Measurements from ENCODE around the gene ACAA1. TPM values are rescaled to one million over a fixed set of nuclear protein-coding genes. Genes with fewer than 3 reads are reported as not detected.

Gene ACAA1
- total and polyA plus RNA-seq, 2 of the 13 experiments (the other 11 are each of a cell fraction or from before 2014, with no cell fraction given), result 60.8 to 188 TPM

DNA sequence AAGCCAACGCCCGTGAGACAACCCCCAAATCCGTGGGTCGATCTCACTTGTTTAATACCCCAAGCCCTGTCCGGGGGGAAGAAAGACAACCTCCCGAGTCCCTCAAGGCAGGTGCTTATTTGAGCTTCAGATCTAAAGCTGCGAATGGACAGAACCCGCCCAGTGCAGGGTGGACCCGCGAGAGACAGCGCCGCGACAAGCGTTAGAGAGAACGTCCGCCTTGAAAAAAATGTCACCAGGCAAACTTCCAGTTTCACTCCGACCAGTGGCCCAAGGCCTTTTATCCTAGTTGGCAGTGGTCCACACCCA lies 27.7 kb upstream of the ACAA1 start:
- Histone ChIP-seq H2AFZ (ENCODE audit: low read length) (peak overlapping the region; percentile 13), H3K4me2 (ENCODE audit: low read depth, low read length) (peak overlapping the region; percentile 86), H3K9me3 (ENCODE audit: low read length) (no peaks in the 10 kb centered on the region), H3K27me3 (ENCODE audit: control insufficient read depth in 1 of 2, insufficient read depth in 2 of 2, low read length in 2 of 2) (no peaks in the 10 kb centered on the region; a peak in 1 of 5 replicates), H4K20me1 (ENCODE audit: insufficient read depth, low read length) (peaks cover 13% of the 10 kb centered on the region), H3K27ac (ENCODE audit: extremely low read length, insufficient read depth, low read length) (peak overlapping the region; percentile 96), H3K36me3 (replicated peaks in 1 of 2; ENCODE audit: control insufficient read depth in 1 of 2, insufficient read depth in 2 of 2, low read length in 2 of 2) (no peaks in the 10 kb centered on the region), H3K4me1 (ENCODE audit: insufficient read depth, low read length) (peaks cover 48% of the 10 kb centered on the region), H3K4me3 (replicated peaks in 1 of 3; ENCODE audit: insufficient read depth in 1 of 3, low read depth in 2 of 3, low read length in 3 of 3) (peak overlapping the region; percentile 86 to 97 (median 90)), H3K79me2 (ENCODE audit: insufficient read depth, low read length) (peaks cover 38% of the 10 kb centered on the region), H3K9ac (ENCODE audit: insufficient read depth, low read depth, low read length) (peak overlapping the region; percentile 87)
- no peak for FAIRE-seq
- ChIA-PET POLR2A (interaction anchor here (0.6 to 5.1 kb wide), 16 partner anchors 11 to 332 kb away, joined by 3 to 179 read pairs (median 4); partner anchors contain the start of genes ACAA1, ACVR2B, EXOG and MYD88), CTCF (ENCODE audit: low intra/inter-chr PET ratio, low total read pairs) (no interaction called here)
- in situ Hi-C loops (cut with HindIII; ENCODE audit: extremely low pct_ligation_motif_present, low pct_unique_long_range_greater_than_20kb), result no loop called here
- BruUV-seq (replicated peaks), result TSS peak; percentile 86
- ATAC-seq, result peak; percentile 52
- DNase-seq (ENCODE audit: low spot score), result no peak
- under 1% methylated on average over 17 of the region's 17 CpGs for WGBS (ENCODE audit: low lambda C conversion rate)
- intact Hi-C loops (cut with micrococcal nuclease; ENCODE audit: unreplicated experiment), result loop anchor here (2.0 kb wide), 1 partner anchor 26 kb away; the partner anchor contains the start of gene MYD88
- TF ChIP-seq, protein P1, sequence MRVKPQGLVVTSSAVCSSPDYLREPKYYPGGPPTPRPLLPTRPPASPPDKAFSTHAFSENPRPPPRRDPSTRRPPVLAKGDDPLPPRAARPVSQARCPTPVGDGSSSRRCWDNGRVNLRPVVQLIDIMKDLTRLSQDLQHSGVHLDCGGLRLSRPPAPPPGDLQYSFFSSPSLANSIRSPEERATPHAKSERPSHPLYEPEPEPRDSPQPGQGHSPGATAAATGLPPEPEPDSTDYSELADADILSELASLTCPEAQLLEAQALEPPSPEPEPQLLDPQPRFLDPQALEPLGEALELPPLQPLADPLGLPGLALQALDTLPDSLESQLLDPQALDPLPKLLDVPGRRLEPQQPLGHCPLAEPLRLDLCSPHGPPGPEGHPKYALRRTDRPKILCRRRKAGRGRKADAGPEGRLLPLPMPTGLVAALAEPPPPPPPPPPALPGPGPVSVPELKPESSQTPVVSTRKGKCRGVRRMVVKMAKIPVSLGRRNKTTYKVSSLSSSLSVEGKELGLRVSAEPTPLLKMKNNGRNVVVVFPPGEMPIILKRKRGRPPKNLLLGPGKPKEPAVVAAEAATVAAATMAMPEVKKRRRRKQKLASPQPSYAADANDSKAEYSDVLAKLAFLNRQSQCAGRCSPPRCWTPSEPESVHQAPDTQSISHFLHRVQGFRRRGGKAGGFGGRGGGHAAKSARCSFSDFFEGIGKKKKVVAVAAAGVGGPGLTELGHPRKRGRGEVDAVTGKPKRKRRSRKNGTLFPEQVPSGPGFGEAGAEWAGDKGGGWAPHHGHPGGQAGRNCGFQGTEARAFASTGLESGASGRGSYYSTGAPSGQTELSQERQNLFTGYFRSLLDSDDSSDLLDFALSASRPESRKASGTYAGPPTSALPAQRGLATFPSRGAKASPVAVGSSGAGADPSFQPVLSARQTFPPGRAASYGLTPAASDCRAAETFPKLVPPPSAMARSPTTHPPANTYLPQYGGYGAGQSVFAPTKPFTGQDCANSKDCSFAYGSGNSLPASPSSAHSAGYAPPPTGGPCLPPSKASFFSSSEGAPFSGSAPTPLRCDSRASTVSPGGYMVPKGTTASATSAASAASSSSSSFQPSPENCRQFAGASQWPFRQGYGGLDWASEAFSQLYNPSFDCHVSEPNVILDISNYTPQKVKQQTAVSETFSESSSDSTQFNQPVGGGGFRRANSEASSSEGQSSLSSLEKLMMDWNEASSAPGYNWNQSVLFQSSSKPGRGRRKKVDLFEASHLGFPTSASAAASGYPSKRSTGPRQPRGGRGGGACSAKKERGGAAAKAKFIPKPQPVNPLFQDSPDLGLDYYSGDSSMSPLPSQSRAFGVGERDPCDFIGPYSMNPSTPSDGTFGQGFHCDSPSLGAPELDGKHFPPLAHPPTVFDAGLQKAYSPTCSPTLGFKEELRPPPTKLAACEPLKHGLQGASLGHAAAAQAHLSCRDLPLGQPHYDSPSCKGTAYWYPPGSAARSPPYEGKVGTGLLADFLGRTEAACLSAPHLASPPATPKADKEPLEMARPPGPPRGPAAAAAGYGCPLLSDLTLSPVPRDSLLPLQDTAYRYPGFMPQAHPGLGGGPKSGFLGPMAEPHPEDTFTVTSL (CRISPR knock-in tag; IDR thresholded peaks at IDR 0.05; ENCODE audit: borderline replicate concordance), result no peak
- TF ChIP-seq MIER2 (CRISPR knock-in tag; IDR thresholded peaks at IDR 0.05) (no peak), TOE1 (CRISPR knock-in tag; IDR thresholded peaks at IDR 0.05) (0 out of 2 replicates have a peak, but pooled peaks have one; percentile 13), POLR2G (IDR thresholded peaks at IDR 0.05; ENCODE audit: low read depth, low read length) (no peak), ZNF460 (CRISPR knock-in tag; IDR thresholded peaks at IDR 0.05; ENCODE audit: borderline replicate concordance) (no peak), NFKBIZ (CRISPR knock-in tag; IDR thresholded peaks at IDR 0.05) (no peak), ZNF83 (CRISPR knock-in tag; IDR thresholded peaks at IDR 0.05; ENCODE audit: borderline replicate concordance) (no peak), TBL1XR1 (IDR thresholded peaks at IDR 0.05; ENCODE audit: borderline replicate concordance, low read length, partially characterized antibody) (no peak), ZNF569 (CRISPR knock-in tag; IDR thresholded peaks at IDR 0.05; ENCODE audit: borderline replicate concordance) (0 out of 2 replicates have a peak, but pooled peaks have one; percentile 44), ZNF432 (CRISPR knock-in tag; IDR thresholded peaks at IDR 0.05; ENCODE audit: borderline replicate concordance) (no peak), HES4 (CRISPR knock-in tag; IDR thresholded peaks at IDR 0.05; ENCODE audit: borderline replicate concordance) (peak; percentile 58; the same call in 1 of the 2 replicates), ZNF780A (CRISPR knock-in tag; IDR thresholded peaks at IDR 0.05) (no peak), POGZ (CRISPR knock-in tag; IDR thresholded peaks at IDR 0.05) (no peak), ZNF572 (CRISPR knock-in tag; IDR thresholded peaks at IDR 0.05) (no peak), FOXA1 (IDR thresholded peaks at IDR 0.05) (no peak), FOXA1 (CRISPR knock-in tag; IDR thresholded peaks at IDR 0.05) (no peak; the same call in 1 of the 2 replicates)
- TF ChIP-seq, protein P2, sequence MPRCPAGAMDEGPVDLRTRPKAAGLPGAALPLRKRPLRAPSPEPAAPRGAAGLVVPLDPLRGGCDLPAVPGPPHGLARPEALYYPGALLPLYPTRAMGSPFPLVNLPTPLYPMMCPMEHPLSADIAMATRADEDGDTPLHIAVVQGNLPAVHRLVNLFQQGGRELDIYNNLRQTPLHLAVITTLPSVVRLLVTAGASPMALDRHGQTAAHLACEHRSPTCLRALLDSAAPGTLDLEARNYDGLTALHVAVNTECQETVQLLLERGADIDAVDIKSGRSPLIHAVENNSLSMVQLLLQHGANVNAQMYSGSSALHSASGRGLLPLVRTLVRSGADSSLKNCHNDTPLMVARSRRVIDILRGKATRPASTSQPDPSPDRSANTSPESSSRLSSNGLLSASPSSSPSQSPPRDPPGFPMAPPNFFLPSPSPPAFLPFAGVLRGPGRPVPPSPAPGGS (CRISPR knock-in tag; IDR thresholded peaks at IDR 0.05), result 0 out of 2 replicates have a peak, but pooled peaks have one; percentile 5
- TF ChIP-seq, protein P3, sequence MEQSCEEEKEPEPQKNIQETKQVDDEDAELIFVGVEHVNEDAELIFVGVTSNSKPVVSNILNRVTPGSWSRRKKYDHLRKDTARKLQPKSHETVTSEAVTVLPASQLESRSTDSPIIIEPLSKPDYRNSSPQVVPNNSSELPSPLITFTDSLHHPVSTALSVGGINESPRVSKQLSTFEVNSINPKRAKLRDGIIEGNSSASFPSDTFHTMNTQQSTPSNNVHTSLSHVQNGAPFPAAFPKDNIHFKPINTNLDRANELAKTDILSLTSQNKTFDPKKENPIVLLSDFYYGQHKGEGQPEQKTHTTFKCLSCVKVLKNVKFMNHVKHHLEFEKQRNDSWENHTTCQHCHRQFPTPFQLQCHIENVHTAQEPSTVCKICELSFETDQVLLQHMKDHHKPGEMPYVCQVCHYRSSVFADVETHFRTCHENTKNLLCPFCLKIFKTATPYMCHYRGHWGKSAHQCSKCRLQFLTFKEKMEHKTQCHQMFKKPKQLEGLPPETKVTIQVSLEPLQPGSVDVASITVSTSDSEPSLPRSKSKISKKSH (CRISPR knock-in tag; IDR thresholded peaks at IDR 0.05; ENCODE audit: borderline replicate concordance), result no peak
